PC-3 (cell line): ENCODE results near the gene INAVA. TPM values are rescaled to one million over a fixed set of nuclear protein-coding genes. Genes with fewer than 3 reads are reported as not detected.
A peak's percentile ranks its signal among the peaks of the same experiment; 100 is the strongest.

Experiments used
- ATAC-seq: fragments of 200-7000 bp; cut with Tn5 transposase; 2 replicates; pipeline ENCODE4 v1.9.1; 2020; ENCODE audit warnings: mild to moderate bottlenecking, moderate library complexity
- BruUV-seq: library from RNA; stranded (reverse); fragments of 400-500 nt; replicated peaks from 2 replicates; lab custom pipeline; 2021; lab: Mats Ljungman, UMichigan
- CTCF ChIA-PET: fragments of 300-600 bp; sonication (Branson Sonifier 250); formaldehyde crosslinking; loops from one replicate; lab custom pipeline; 2022; ENCODE audit warnings: antibody characterized with exemption; lab: Charles Lee
- POLR2A ChIA-PET: fragments of 300-600 bp; sonication (Branson Sonifier 250); formaldehyde crosslinking; loops from one replicate; lab custom pipeline; 2022; ENCODE audit warnings: antibody characterized with exemption; ENCODE audit not compliant: unreplicated experiment; lab: Charles Lee
- DNase-seq: peaks from one replicate; pipeline ENCODE4 v3.0.0-alpha.2; 2015
- H2AFZ ChIP-seq: fragments of 300-600 bp; sonication (generic); 2 replicates; pipeline ENCODE4 v1.6.0; 2016; ENCODE audit warnings: antibody characterized with exemption, low read length
- H3F3A ChIP-seq: fragments of 300-600 bp; sonication (generic); one replicate; pipeline ENCODE4 v1.6.0; 2017; ENCODE audit warnings: antibody characterized with exemption, low read length, control low read depth, mild to moderate bottlenecking; ENCODE audit not compliant: unreplicated experiment
- H3K27ac ChIP-seq: fragments of 300-600 bp; sonication (generic); 2 replicates; pipeline ENCODE4 v1.5.1; 2016; ENCODE audit warnings: mild to moderate bottlenecking, low read length
- H3K27me3 ChIP-seq: fragments of 300-600 bp; sonication (generic); 2 replicates; pipeline ENCODE4 v1.6.1; 2016; ENCODE audit warnings: low read length, mixed read lengths
- H3K36me3 ChIP-seq: fragments of 300-600 bp; sonication (generic); 2 replicates; pipeline ENCODE4 v1.6.1; 2016; ENCODE audit warnings: low read depth, mixed run types, low read length, mixed read lengths
- H3K4me1 ChIP-seq: fragments of 300-600 bp; sonication (generic); 2 replicates; pipeline ENCODE4 v1.5.1; 2016; ENCODE audit warnings: low read length; ENCODE audit not compliant: insufficient read depth
- H3K4me2 ChIP-seq: fragments of 300-600 bp; sonication (generic); 2 replicates; pipeline ENCODE4 v1.6.0; 2016; ENCODE audit warnings: low read length
- H3K4me3 ChIP-seq: fragments of 300-600 bp; sonication (generic); 2 replicates; pipeline ENCODE4 v1.5.1; 2016; ENCODE audit warnings: mild to moderate bottlenecking, low read length, mixed read lengths
- H3K79me2 ChIP-seq: fragments of 300-600 bp; sonication (generic); 2 replicates; pipeline ENCODE4 v1.6.1; 2017; ENCODE audit warnings: low read length, mixed read lengths
- H3K9ac ChIP-seq: fragments of 300-600 bp; sonication (generic); 2 replicates; pipeline ENCODE4 v1.6.0; 2016; ENCODE audit warnings: mild to moderate bottlenecking, low read length
- H3K9me2 ChIP-seq: fragments of 300-600 bp; sonication (generic); replicated peaks from 2 replicates; pipeline ENCODE4 v1.6.1; 2016; ENCODE audit warnings: mixed run types, low read length, mixed read lengths
- H3K9me3 ChIP-seq: fragments of 300-600 bp; sonication (generic); 2 replicates; pipeline ENCODE4 v1.6.1; 2016; ENCODE audit warnings: low read length, mixed read lengths
- H4K20me1 ChIP-seq: fragments of 300-600 bp; sonication (generic); 2 replicates; pipeline ENCODE4 v1.6.1; 2016; ENCODE audit warnings: low read length, mixed read lengths
- CTCF ChIP-seq: fragments of 300-600 bp; sonication (generic); conservative IDR thresholded peaks from 2 replicates; pipeline ENCODE4 v1.5.1; 2017; ENCODE audit warnings: antibody characterized with exemption, low read depth, mild to moderate bottlenecking, low read length
- EZH2 ChIP-seq: fragments of 300-600 bp; sonication (generic); IDR thresholded peaks from one replicate; pipeline ENCODE4 v1.6.1; 2017; ENCODE audit warnings: antibody characterized with exemption, mild to moderate bottlenecking, low read length; ENCODE audit not compliant: unreplicated experiment
- EZH2phosphoT487 ChIP-seq: fragments of 300-600 bp; sonication (generic); IDR thresholded peaks from 2 replicates; pipeline ENCODE4 v1.6.1; 2018; ENCODE audit warnings: mild to moderate bottlenecking, antibody characterized with exemption, low read length, borderline replicate concordance
- intact Hi-C: fragments of 100-400 bp; cut with micrococcal nuclease; formaldehyde crosslinking; loops from 2 replicates; pipeline ENCODE4 v1.9.0; 2023
- total RNA-seq: library from RNA; depleted of rRNA; stranded (reverse); fragments of >200 nt; gene quantifications from 2 replicates; pipeline ENCODE4 v1.2.3, GENCODE V29; 2014

INAVA gene
- total RNA-seq, 1 experiment from 2014 or later, result 102 TPM

GRCh38 chr1:200866116-200866515 is 28.6 kb upstream of the INAVA start:
- intact Hi-C loops, result loop anchor here (10.0 kb wide), 1 partner anchor 179 kb away; no protein-coding TSS in a partner anchor
- Histone ChIP-seq H3K9me2 (no peaks in the 10 kb centered on the region), H3K27ac (no peak overlapping the region), H3K9me3 (no peaks in the 10 kb centered on the region), H3K4me1 (no peaks in the 10 kb centered on the region), H2AFZ (no peak overlapping the region), H3K36me3 (no peaks in the 10 kb centered on the region), H3K79me2 (no peaks in the 10 kb centered on the region), H4K20me1 (no peaks in the 10 kb centered on the region), H3K27me3 (peaks cover 52% of the 10 kb centered on the region), H3K4me3 (no peak overlapping the region), H3F3A (no peaks in the 10 kb centered on the region), H3K9ac (no peak overlapping the region), H3K4me2 (no peak overlapping the region)
- TF ChIP-seq EZH2 (no peak), CTCF (no peak), EZH2phosphoT487 (no peak)
- POLR2A ChIA-PET, result interaction anchor here (0.6 to 1.2 kb wide), 2 partner anchors 16 to 168 kb away, joined by 3 read pairs; no protein-coding TSS in a partner anchor
- DNase-seq, result no peak
- BruUV-seq, result no TSS peak
- ATAC-seq, result no peak
- CTCF ChIA-PET, result interaction anchor here (0.7 kb wide), 1 partner anchor 138 kb away, joined by 5 read pairs; no protein-coding TSS in a partner anchor

- Histone ChIP-seq H4K20me1 (no peaks in the 10 kb centered on the region), H3K4me2 (no peak overlapping the region), H3K36me3 (no peaks in the 10 kb centered on the region), H3K9me3 (no peaks in the 10 kb centered on the region), H3K9me2 (no peaks in the 10 kb centered on the region), H3K79me2 (no peaks in the 10 kb centered on the region), H3K27me3 (peaks cover 55% of the 10 kb centered on the region), H3K9ac (no peak overlapping the region), H3K27ac (no peak overlapping the region), H2AFZ (no peak overlapping the region), H3F3A (no peaks in the 10 kb centered on the region), H3K4me1 (no peaks in the 10 kb centered on the region), H3K4me3 (no peak overlapping the region)
- ChIA-PET CTCF (interaction anchor here (0.7 kb wide), 1 partner anchor 139 kb away, joined by 5 read pairs; no protein-coding TSS in a partner anchor), POLR2A (interaction anchor here (0.6 to 1.2 kb wide), 2 partner anchors 16 to 167 kb away, joined by 3 read pairs; no protein-coding TSS in a partner anchor)
- DNase-seq, result no peak
- TF ChIP-seq CTCF (no peak), EZH2 (no peak), EZH2phosphoT487 (no peak)
- peak; percentile 25 for ATAC-seq
- intact Hi-C loops, result loop anchor here (10.0 kb wide), 1 partner anchor 178 kb away; no protein-coding TSS in a partner anchor
- BruUV-seq, result no TSS peak
Observed at GRCh38 chr1:200866521-200866920, 28.2 kb upstream of the INAVA start.
